AG10803 (cell line): ENCODE results near the gene ST6GAL2.

Source experiments
- DNase-seq: peaks from one replicate; pipeline ENCODE4 v3.0.0; 2010; ENCODE audit warnings: low read depth
- H3K4me3 ChIP-seq: 2 replicates; pipeline ENCODE4 v1.5.1; 2011; ENCODE audit warnings: mild to moderate bottlenecking, low read length, control low read depth
- CTCF ChIP-seq: conservative IDR thresholded peaks from 2 replicates; pipeline ENCODE4 v1.5.1; 2011; ENCODE audit warnings: mild to moderate bottlenecking, low read length, control low read depth, inconsistent platforms

Gene ST6GAL2

GRCh38 chr2:106851087-106851874 lies 34.7 kb downstream of the ST6GAL2 start:
- TF ChIP-seq CTCF, result no peak
- no peak overlapping the region for H3K4me3 ChIP-seq
- no peak for DNase-seq

GRCh38 chr2:106849253-106849652 lies 36.7 kb downstream of the ST6GAL2 start:
- TF ChIP-seq CTCF, result no peak
- H3K4me3 ChIP-seq, result no peak overlapping the region
- DNase-seq, result no peak

GRCh38 chr2:106847366-106847765 lies 38.6 kb downstream of the ST6GAL2 start:
- no peak for DNase-seq
- no peak for TF ChIP-seq CTCF
- no peak overlapping the region for H3K4me3 ChIP-seq

- TF ChIP-seq CTCF, result no peak
- no peak overlapping the region for H3K4me3 ChIP-seq
- DNase-seq, result no peak
Observed at GRCh38 chr2:106845716-106846115, 40.3 kb downstream of the ST6GAL2 start.

- no peak overlapping the region for H3K4me3 ChIP-seq
- no peak for TF ChIP-seq CTCF
- no peak for DNase-seq
Observed at GRCh38 chr2:106843910-106844250, 42.1 kb downstream of the ST6GAL2 start.

- no peak overlapping the region for H3K4me3 ChIP-seq
- no peak for TF ChIP-seq CTCF
- DNase-seq, result no peak
Observed at GRCh38 chr2:106843001-106843909, 42.7 kb downstream of the ST6GAL2 start.
